Glutamatergic neuron (in vitro differentiated cells): ENCODE results near the gene CIAO3. TPM values are rescaled to one million over a fixed set of nuclear protein-coding genes. Genes with fewer than 3 reads are reported as not detected.

Experiments
- DNase-seq: peaks from one replicate; pipeline ENCODE4 v3.0.0; 2022
- H3K27ac Mint-ChIP-seq: one replicate; pipeline ENCODE4 v1.8.0; 2020; ENCODE audit warnings: mild to moderate bottlenecking, mixed read lengths, inconsistent platforms; ENCODE audit not compliant: unreplicated experiment
- H3K27me3 Mint-ChIP-seq: one replicate; pipeline ENCODE4 v1.8.0; 2020; ENCODE audit warnings: mild to moderate bottlenecking, moderate library complexity, mixed read lengths, inconsistent platforms; ENCODE audit not compliant: unreplicated experiment
- H3K36me3 Mint-ChIP-seq: one replicate; pipeline ENCODE4 v1.8.0; 2020; ENCODE audit warnings: mild to moderate bottlenecking, mixed read lengths, inconsistent platforms; ENCODE audit not compliant: unreplicated experiment
- H3K4me1 Mint-ChIP-seq: one replicate; pipeline ENCODE4 v1.8.0; 2020; ENCODE audit warnings: mild to moderate bottlenecking, low read depth, mixed read lengths, inconsistent platforms; ENCODE audit not compliant: unreplicated experiment
- H3K4me3 Mint-ChIP-seq: one replicate; pipeline ENCODE4 v1.8.0; 2020; ENCODE audit warnings: mild to moderate bottlenecking, mixed read lengths, inconsistent platforms; ENCODE audit not compliant: unreplicated experiment
- H3K9me3 Mint-ChIP-seq: one replicate; pipeline ENCODE4 v1.8.0; 2020; ENCODE audit warnings: mild to moderate bottlenecking, moderate library complexity, mixed read lengths, inconsistent platforms; ENCODE audit not compliant: unreplicated experiment
- long read RNA-seq: library from polyadenylated mRNA; unstranded; transcript quantifications from one replicate; pipeline ENCODE4 v2.0.0, GENCODE V29; 2020; ENCODE audit not compliant: unreplicated experiment
- total RNA-seq: library from RNA; stranded (reverse); fragmentation: NEBNext Ultra II Directional; extraction: Animal tissue kit (Norgen Biotek cat#: 25700); gene quantifications from one replicate; pipeline ENCODE4 v1.2.1, GENCODE V29; 2021; ENCODE audit not compliant: unreplicated experiment
- TF ChIP-seq, protein P1 (sequence below): fragments of 200-600 bp; sonication (generic); IDR thresholded peaks from one replicate; pipeline ENCODE4 v1.5.0; 2021; ENCODE audit not compliant: partially characterized antibody, unreplicated experiment

CIAO3 gene
- 49.5 TPM for total RNA-seq
- long read RNA-seq, transcript CIAO3-201 (11 exons, 2,112 nt): major isoform, 11 of 17 reads
- long read RNA-seq, partial matches to known transcripts: 1 of 17 reads
- long read RNA-seq, other reads (novel, unspliced or antisense): 2 of 17 reads

- TF ChIP-seq, protein P1, sequence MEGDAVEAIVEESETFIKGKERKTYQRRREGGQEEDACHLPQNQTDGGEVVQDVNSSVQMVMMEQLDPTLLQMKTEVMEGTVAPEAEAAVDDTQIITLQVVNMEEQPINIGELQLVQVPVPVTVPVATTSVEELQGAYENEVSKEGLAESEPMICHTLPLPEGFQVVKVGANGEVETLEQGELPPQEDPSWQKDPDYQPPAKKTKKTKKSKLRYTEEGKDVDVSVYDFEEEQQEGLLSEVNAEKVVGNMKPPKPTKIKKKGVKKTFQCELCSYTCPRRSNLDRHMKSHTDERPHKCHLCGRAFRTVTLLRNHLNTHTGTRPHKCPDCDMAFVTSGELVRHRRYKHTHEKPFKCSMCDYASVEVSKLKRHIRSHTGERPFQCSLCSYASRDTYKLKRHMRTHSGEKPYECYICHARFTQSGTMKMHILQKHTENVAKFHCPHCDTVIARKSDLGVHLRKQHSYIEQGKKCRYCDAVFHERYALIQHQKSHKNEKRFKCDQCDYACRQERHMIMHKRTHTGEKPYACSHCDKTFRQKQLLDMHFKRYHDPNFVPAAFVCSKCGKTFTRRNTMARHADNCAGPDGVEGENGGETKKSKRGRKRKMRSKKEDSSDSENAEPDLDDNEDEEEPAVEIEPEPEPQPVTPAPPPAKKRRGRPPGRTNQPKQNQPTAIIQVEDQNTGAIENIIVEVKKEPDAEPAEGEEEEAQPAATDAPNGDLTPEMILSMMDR: peak; percentile 98
- DNase-seq: peak; percentile 95
- peaks cover 8% of the 10 kb centered on the region for H3K27me3 Mint-ChIP-seq
- no peak within 1 kb of the TSS for H3K27ac Mint-ChIP-seq
- H3K4me3 Mint-ChIP-seq: peak within 1 kb of the TSS; percentile 84
- H3K36me3 Mint-ChIP-seq: no peaks in the 10 kb centered on the region
- peaks cover 4% of the 10 kb centered on the region for H3K9me3 Mint-ChIP-seq
- H3K4me1 Mint-ChIP-seq: no peaks in the 10 kb centered on the region
Measured at GRCh38 chr16:740764-741505, at the start of gene CIAO3. TSS of gene CIAO3 (minus strand) at chr16:740997. CDS start at chr16:740985, 12 bp downstream.

DNA sequence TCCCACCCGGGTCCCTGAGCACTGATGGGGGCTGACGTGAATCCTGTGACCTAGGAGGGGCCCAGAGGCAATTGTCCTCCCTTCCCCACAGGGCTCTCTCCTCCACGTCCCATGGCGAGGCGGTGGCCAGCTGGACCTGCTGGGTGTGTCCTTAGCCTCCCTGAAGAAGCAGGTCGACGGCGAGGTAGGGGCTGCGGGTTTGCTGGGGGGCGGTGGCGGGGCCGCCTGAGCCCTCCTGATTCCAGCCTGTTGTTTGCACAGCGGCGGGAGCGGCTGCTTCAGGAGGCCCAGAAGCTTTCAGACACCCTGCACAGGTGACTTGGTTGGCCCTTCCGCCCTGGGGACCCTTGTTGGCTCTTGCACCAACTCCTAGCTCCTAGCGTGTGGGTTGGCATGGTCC, 49.3 kb upstream of the CIAO3 start:
- no peak overlapping the region for H3K4me3 Mint-ChIP-seq
- no peaks in the 10 kb centered on the region for H3K36me3 Mint-ChIP-seq
- TF ChIP-seq, protein P1: no peak
- H3K4me1 Mint-ChIP-seq: no peaks in the 10 kb centered on the region
- peaks cover 5% of the 10 kb centered on the region for H3K27me3 Mint-ChIP-seq
- peaks cover 5% of the 10 kb centered on the region for H3K9me3 Mint-ChIP-seq
- H3K27ac Mint-ChIP-seq: no peak overlapping the region
- no peak for DNase-seq

- no peak for DNase-seq
- Mint-ChIP-seq H3K36me3 (no peaks in the 10 kb centered on the region), H3K27me3 (peaks cover 5% of the 10 kb centered on the region), H3K4me1 (no peaks in the 10 kb centered on the region), H3K4me3 (no peak overlapping the region), H3K27ac (no peak overlapping the region), H3K9me3 (peaks cover 5% of the 10 kb centered on the region)
- TF ChIP-seq, protein P1: no peak
Measured at GRCh38 chr16:789191-789850, 48.5 kb upstream of the CIAO3 start.

DNA sequence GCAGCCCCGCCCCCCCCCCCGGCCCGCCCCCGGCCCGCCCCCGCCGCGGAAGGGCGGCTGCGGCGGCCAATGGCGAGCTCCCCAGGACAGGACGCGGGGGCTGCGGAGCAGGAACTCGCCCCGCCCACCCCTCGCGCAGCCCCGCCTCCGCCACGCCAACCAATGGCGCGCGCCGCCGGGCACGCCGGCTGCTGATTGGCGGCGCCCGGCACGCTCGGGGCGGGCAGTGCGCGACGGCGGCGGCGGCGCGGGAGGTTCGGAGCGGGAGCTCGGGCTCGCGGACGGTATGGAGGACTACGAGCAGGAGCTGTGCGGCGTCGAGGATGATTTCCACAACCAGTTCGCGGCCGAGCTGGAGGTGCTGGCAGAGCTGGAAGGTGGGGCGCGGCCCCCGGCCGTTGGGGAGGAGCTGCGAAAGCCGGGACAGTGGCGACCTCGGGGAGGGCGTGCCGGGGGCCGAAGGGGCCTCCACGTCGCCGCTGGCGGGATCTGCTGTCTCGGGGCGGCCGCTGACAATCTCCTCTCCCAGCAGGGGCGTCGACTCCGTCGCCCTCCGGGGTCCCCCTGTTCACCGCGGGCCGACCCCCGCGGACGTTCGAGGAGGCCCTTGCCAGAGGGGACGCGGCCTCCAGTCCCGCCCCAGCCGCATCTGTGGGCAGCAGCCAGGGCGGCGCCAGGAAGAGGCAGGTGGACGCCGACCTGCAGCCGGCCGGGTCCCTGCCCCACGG, 47.8 kb upstream of the CIAO3 start, which contains the start of gene CHTF18:
Gene CHTF18, plus strand, starts transcription at position 222 of the 728 bp plus-strand sequence. Its CDS starts 65 bp downstream, at position 287.
- DNase-seq: peak; percentile 93
- Mint-ChIP-seq H3K27me3 (peaks cover 5% of the 10 kb centered on the region), H3K36me3 (no peaks in the 10 kb centered on the region), H3K27ac (peak within 1 kb of the TSS; percentile 69), H3K9me3 (peaks cover 5% of the 10 kb centered on the region), H3K4me3 (peak within 1 kb of the TSS; percentile 85), H3K4me1 (no peaks in the 10 kb centered on the region)
- TF ChIP-seq, protein P1: no peak
